C4-2B (cell line): ENCODE results near the gene IER3.

ENCODE experiments used
- H3K27ac ChIP-seq: fragments of 450-650 bp; 2 replicates; pipeline ENCODE4 v1.5.1; 2017
- CTCF ChIP-seq: fragments of 450-650 bp; conservative IDR thresholded peaks from 2 replicates; pipeline ENCODE4 v1.5.1; 2017; ENCODE audit warnings: mild to moderate bottlenecking
- ZFX ChIP-seq: fragments of 450-650 bp; IDR thresholded peaks from 2 replicates; pipeline ENCODE4 v1.6.1; 2017

The IER3 gene

GRCh38 chr6:30707281-30707850 is 37.0 kb downstream of the IER3 start:
- H3K27ac ChIP-seq, result no peak overlapping the region
- no peak for TF ChIP-seq CTCF

- TF ChIP-seq CTCF (no peak), ZFX (no peak)
- no peak overlapping the region for H3K27ac ChIP-seq
Measured at GRCh38 chr6:30705620-30706019, 38.7 kb downstream of the IER3 start.

GRCh38 chr6:30703821-30704220 is 40.5 kb downstream of the IER3 start:
- TF ChIP-seq ZFX (no peak), CTCF (no peak)
- no peak overlapping the region for H3K27ac ChIP-seq

- TF ChIP-seq ZFX (no peak), CTCF (no peak)
- no peak overlapping the region for H3K27ac ChIP-seq
Measured at GRCh38 chr6:30703011-30703410, 41.3 kb downstream of the IER3 start.

- TF ChIP-seq CTCF (no peak), ZFX (no peak)
- no peak overlapping the region for H3K27ac ChIP-seq
Measured at GRCh38 chr6:30700340-30700739, 44.0 kb downstream of the IER3 start.

- TF ChIP-seq ZFX, result no peak
- H3K27ac ChIP-seq, result no peak overlapping the region
Measured at GRCh38 chr6:30696432-30696831, 47.9 kb downstream of the IER3 start.
